Heart left ventricle (tissue), 16 donors: ENCODE results near the gene ADAM8. TPM values are rescaled to one million over a fixed set of nuclear protein-coding genes. Genes with fewer than 3 reads are reported as not detected.

ENCODE experiments used
- ATAC-seq, 4 donors: fragments of 200-7000 bp; cut with Tn5 transposase; one replicate each; pipeline ENCODE4 v1.9.1; 2020 to 2022; ENCODE audit warnings: moderate library complexity in 4 of 4, mild to moderate bottlenecking in 3 of 4, moderate number of reproducible peaks in 1 of 4
- DNase-seq, 5 donors: peaks; one replicate each; pipeline ENCODE4 v3.0.0-alpha.2; 2020
- H3K27ac ChIP-seq, 12 donors: fragments of 200-600 bp; sonication (generic) in 4 of 12; one replicate each; pipeline versions ENCODE4 v1.5.0 to v1.8.0; 2016 to 2022; ENCODE audit warnings: mild to moderate bottlenecking in 2 of 12
- H3K27me3 ChIP-seq, 9 donors: fragments of 200-600 bp; sonication (generic) in 2 of 9; one replicate each; pipeline versions ENCODE4 v1.5.1 to v1.8.0; 2016 to 2022; ENCODE audit warnings: mild to moderate bottlenecking in 3 of 9
- H3K36me3 ChIP-seq, 9 donors: fragments of 200-600 bp; sonication (generic) in 2 of 9; one replicate each; pipeline versions ENCODE4 v1.5.0 to v1.8.0; 2018 to 2022; ENCODE audit warnings: mild to moderate bottlenecking in 2 of 9
- H3K4me1 ChIP-seq, 12 donors: fragments of 200-600 bp; sonication (generic) in 4 of 12; one replicate each; pipeline versions ENCODE4 v1.5.0 to v1.8.0; 2016 to 2022; ENCODE audit warnings: mild to moderate bottlenecking in 3 of 12
- H3K4me3 ChIP-seq, 12 donors: fragments of 200-600 bp; sonication (generic) in 4 of 12; one replicate each; pipeline versions ENCODE4 v1.5.0 to v1.8.0; 2017 to 2022; ENCODE audit warnings: mild to moderate bottlenecking in 9 of 12, moderate library complexity in 4 of 12
- H3K9me3 ChIP-seq, 12 donors: fragments of 200-600 bp; sonication (generic) in 4 of 12; one replicate each; pipeline versions ENCODE4 v1.5.0 to v1.8.0; 2016 to 2022; ENCODE audit warnings: mild to moderate bottlenecking in 1 of 12
- POLR2A ChIP-seq, 2 donors: fragments of 450-650 bp; IDR thresholded peaks; one replicate each; pipeline ENCODE4 v1.6.1; 2017; ENCODE audit warnings: antibody characterized with exemption in 2 of 2, mild to moderate bottlenecking in 2 of 2, moderate library complexity in 2 of 2
- WGBS, 4 donors: extraction: QIAGEN DNeasy Blood & Tissue Kit in 2 of 4; methylation state at CpG; one replicate each; pipeline versions ENCODE4 v1.1.5 to v1.1.7; 2013 to 2018; 5-methylcytosine and 5-hydroxymethylcytosine counted together
- intact Hi-C, 10 donors: fragments of 100-400 bp; cut with DNase I; formaldehyde crosslinking; loops; one replicate each; pipeline versions ENCODE4 v1.11.1 to v1.14.2; 2022
- polyA plus RNA-seq, 2 donors: library from polyadenylated mRNA; stranded (reverse); fragments of 200-250 nt; gene quantifications; one replicate each; pipeline ENCODE4 v1.2.3, GENCODE V29; 2013
- total RNA-seq, 9 donors: library from RNA; depleted of rRNA in 2 of 9; stranded (reverse); fragments of >200 nt in 2 of 9; fragmentation: NEBNext Ultra II Directional in 3 of 9; extraction: Animal tissue kit (Norgen Biotek cat#: 25700) in 3 of 9; gene quantifications; one replicate each; pipeline versions ENCODE4 v1.1.0 to v1.2.4, GENCODE V29; 2016 to 2023
- TF ChIP-seq, protein P1 (sequence below), 12 donors: fragments of 200-600 bp; sonication (generic) in 4 of 12; IDR thresholded peaks; one replicate each; pipeline versions ENCODE4 v1.5.0 to v1.8.0; 2018 to 2022; ENCODE audit warnings: antibody characterized with exemption in 12 of 12, mild to moderate bottlenecking in 5 of 12
- donor health status: ischemic (EF 13 %, LVEDD 7.1; RV severe dilation, severe dysfunction).
- donor health status: healthy with polysubstance abuse.
- donor health status: DM: no; HTN: yes; CAD: no.
- donor health status: DM: no; HTN: no; CAD: no.
- donor health status: ischemic (EF 25% LVEDD 6.9; RV normal size, moderate dysfunction).
- donor health status: ischemic (EF 25% LVEDD 5.7; RV mildly dilated, moderate dysfunction).
- donor health status: healthy.
- donor health status: DM: yes; HTN: yes; CAD: no.
- donor health status: ischemic (EF 35%, LVEDD 5.7; RV mildly dilated, moderate dysfunction).
- donor health status: nonischemic (EF 11% LVEDD 7.7; RV severe dilation, severe dysfunction).
- donor health status: DM: yes; HTN: yes; CAD: no.
- donor health status: PGD.
- donor health status: ischemic (EF 29% LVEDD 5.4; RV normal size, mild dysfunction).
- donor health status: nonischemic (EF 23%, LVEDD 6.1; RV moderate dilation, normal function).

Gene ADAM8
- total and polyA plus RNA-seq, 11 donors, result 0.50 to 10.3 (median 1.6) TPM

DNA sequence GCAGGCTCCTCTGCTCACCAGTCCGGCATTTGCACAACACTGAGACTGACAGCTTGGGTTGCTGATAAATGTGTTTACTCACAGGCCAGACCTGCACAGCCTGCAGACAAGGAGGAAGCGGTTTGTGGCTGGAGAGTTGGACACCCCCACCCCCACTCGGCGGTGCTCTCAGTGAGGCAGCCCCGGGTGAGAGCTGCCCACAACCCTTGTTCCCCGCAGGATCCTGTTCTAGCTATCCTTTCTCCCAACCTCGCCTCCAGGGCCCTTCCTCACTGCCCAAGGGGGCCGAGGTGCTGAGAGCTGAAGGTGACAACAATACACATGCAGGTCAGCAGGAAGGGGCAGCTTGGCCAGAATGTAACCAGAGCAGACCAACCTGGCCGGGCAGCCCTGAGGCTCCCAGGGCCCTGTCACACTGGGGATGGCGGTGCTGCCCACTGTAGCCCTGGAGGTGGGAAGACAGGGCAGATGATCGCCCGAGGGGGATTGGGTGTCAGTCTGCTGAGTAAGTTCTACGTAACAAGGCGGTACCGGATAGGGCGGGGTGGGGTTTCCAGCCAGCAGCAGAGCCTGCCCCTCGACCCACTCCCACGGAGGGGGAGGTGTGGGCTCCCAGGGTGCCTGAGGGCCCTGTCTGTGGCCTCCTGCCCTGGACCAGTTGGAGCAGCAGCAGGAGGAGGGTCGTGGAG, 2.1 kb upstream of the ADAM8 start:
- peak overlapping the region in 1 of 12 donors; percentile 19 for H3K4me3 ChIP-seq
- peaks cover 0 to 62% (median 8%) of the 10 kb centered on the region in 12 donors for H3K4me1 ChIP-seq
- peak overlapping the region in 4 of 12 donors; percentile 24 to 81 (median 38) for H3K27ac ChIP-seq
- peaks cover 0 to 54% (median 40%) of the 10 kb centered on the region in 9 donors for H3K36me3 ChIP-seq
- TF ChIP-seq, protein P1, sequence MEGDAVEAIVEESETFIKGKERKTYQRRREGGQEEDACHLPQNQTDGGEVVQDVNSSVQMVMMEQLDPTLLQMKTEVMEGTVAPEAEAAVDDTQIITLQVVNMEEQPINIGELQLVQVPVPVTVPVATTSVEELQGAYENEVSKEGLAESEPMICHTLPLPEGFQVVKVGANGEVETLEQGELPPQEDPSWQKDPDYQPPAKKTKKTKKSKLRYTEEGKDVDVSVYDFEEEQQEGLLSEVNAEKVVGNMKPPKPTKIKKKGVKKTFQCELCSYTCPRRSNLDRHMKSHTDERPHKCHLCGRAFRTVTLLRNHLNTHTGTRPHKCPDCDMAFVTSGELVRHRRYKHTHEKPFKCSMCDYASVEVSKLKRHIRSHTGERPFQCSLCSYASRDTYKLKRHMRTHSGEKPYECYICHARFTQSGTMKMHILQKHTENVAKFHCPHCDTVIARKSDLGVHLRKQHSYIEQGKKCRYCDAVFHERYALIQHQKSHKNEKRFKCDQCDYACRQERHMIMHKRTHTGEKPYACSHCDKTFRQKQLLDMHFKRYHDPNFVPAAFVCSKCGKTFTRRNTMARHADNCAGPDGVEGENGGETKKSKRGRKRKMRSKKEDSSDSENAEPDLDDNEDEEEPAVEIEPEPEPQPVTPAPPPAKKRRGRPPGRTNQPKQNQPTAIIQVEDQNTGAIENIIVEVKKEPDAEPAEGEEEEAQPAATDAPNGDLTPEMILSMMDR (IDR thresholded peaks at IDR 0.05), result no peak
- TF ChIP-seq POLR2A (IDR thresholded peaks at IDR 0.05), result no peak
- 70 to 79% (median 76%) methylated on average over 11 to 19 of the region's 19 CpGs for WGBS, 4 donors
- peak in 3 of 4 donors; percentile 28 to 46 (median 42) for ATAC-seq
- H3K27me3 ChIP-seq, result peaks cover 0 to 31% (median 20%) of the 10 kb centered on the region in 9 donors
- no peaks in the 10 kb centered on the region for H3K9me3 ChIP-seq
- peak in 3 of 5 donors; percentile 54 to 82 (median 66) for DNase-seq
- intact Hi-C loops, result no loop called here

DNA sequence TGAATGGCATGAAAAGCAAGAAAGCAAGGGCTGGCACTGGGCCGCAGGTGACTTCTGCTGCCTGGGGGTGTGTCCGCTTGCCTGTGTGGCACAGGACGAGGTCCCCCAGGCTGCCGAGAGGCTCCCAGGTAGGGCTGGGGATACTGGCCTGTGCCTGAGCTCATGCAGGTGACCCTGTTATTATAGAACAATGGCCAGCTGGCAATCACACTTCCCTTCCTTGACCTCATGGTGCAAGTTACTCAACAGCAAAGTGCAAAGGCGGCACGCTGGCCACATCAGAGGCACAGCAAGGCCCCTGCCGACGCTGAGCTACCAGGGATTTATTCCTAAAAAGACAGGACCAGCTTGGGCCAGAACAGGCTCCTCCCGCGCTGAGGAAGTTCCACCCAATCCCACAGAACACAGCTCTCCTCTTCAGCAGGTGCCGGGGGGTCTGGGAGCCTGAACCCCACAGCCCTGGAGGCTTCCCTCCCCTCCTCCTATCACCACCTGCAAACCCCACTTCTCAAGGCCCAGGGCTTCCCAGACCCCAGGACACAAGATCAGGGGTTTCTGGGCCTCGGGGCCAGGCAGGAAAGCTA, 1.4 kb upstream of the ADAM8 start:
- DNase-seq, result peak in 1 of 5 donors; percentile 64
- peaks cover 0 to 31% (median 20%) of the 10 kb centered on the region in 9 donors for H3K27me3 ChIP-seq
- no peak for ATAC-seq
- no peak for TF ChIP-seq POLR2A (IDR thresholded peaks at IDR 0.05)
- TF ChIP-seq, protein P1 (IDR thresholded peaks at IDR 0.05), result no peak
- intact Hi-C loops, result no loop called here
- peak overlapping the region in 2 of 12 donors; percentile 46 to 81 for H3K27ac ChIP-seq
- no peaks in the 10 kb centered on the region for H3K9me3 ChIP-seq
- H3K4me1 ChIP-seq, result peaks cover 0 to 62% (median 8%) of the 10 kb centered on the region in 12 donors
- H3K4me3 ChIP-seq, result peak overlapping the region in 1 of 12 donors; percentile 19
- H3K36me3 ChIP-seq, result peaks cover 0 to 49% (median 34%) of the 10 kb centered on the region in 9 donors
- WGBS, 4 donors, result 81 to 84% (median 84%) methylated on average over 12 of the region's 12 CpGs

DNA sequence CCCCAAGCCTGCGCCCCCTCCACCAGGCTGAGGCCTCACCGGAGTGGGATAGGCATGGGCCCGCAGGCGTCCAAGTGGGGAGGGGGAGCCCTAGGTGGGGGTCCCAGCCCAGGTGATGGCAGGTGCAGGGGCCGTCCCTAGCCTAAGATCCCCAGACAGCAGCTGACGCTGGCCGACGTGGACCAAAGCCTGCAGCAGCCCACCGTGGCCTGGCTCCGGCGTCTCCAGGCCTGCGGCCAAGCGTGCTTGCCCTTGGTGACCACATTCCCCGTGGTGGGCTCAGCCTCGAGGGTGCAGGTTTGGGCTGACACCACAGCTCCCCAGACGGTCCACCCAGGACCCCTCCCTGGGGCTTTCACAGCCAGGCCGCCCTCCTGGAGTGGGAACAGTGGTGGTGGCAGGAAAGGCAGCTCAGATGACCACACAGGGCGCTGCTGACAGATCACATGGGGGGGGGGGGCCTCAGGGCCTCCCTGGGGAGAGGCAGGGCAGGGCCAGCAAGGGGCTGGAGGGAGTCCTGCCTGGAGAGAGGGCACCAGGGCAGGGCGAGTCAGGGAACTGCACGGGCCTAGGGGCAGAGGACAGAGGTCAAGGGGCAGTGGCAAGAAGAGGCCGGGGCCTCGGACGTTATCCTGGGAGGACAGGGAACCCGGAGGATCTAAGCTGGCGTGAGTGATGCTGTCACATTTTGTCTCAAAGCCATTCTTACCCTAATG, 767 bp upstream of the ADAM8 start:
- peak overlapping the region in 1 of 12 donors; percentile 63 for H3K4me3 ChIP-seq
- DNase-seq (no peak), ATAC-seq (no peak)
- H3K9me3 ChIP-seq, result no peaks in the 10 kb centered on the region
- TF ChIP-seq, protein P1 (IDR thresholded peaks at IDR 0.05), result no peak
- TF ChIP-seq POLR2A (IDR thresholded peaks at IDR 0.05), result no peak
- 63 to 70% (median 68%) methylated on average over 15 to 25 of the region's 25 CpGs for WGBS, 4 donors
- peaks cover 0 to 31% (median 20%) of the 10 kb centered on the region in 9 donors for H3K27me3 ChIP-seq
- peaks cover 0 to 62% (median 8%) of the 10 kb centered on the region in 12 donors for H3K4me1 ChIP-seq
- intact Hi-C loops, result no loop called here
- H3K27ac ChIP-seq, result peak overlapping the region in 1 of 12 donors; percentile 81
- peaks cover 0 to 42% (median 28%) of the 10 kb centered on the region in 9 donors for H3K36me3 ChIP-seq

DNA sequence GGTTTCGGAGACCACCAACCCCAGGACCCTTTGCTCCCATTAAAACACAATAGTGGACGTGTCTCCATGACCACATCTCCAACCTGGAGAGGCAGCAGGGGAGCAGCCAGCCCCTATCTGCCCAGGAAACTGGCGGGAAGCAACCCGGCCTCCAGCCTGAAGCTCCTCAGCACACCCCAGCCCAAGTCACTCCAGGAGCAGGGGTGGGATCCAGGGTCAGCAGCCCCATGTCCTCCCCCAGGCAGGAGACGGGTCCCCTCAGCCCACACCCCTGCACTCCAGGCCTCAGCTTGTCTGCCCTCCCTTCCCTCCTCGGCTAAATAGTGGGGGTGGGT, 601 bp downstream of the ADAM8 start:
- H3K27ac ChIP-seq, result peak overlapping the region in 1 of 12 donors; percentile 79
- WGBS, 4 donors, result 33 to 55% (median 41%) methylated on average over 6 of the region's 6 CpGs
- peaks cover 0 to 29% (median 14%) of the 10 kb centered on the region in 9 donors for H3K36me3 ChIP-seq
- H3K9me3 ChIP-seq, result no peaks in the 10 kb centered on the region
- intact Hi-C loops, result no loop called here
- DNase-seq (no peak), ATAC-seq (no peak)
- H3K27me3 ChIP-seq, result peaks cover 0 to 31% (median 20%) of the 10 kb centered on the region in 9 donors
- peaks cover 0 to 62% (median 8%) of the 10 kb centered on the region in 12 donors for H3K4me1 ChIP-seq
- peak overlapping the region in 6 of 12 donors; percentile 2 to 63 (median 34) for H3K4me3 ChIP-seq
- TF ChIP-seq POLR2A (IDR thresholded peaks at IDR 0.05), result no peak
- TF ChIP-seq, protein P1 (IDR thresholded peaks at IDR 0.05), result no peak
